A673 (cell line): ENCODE results near the gene INVS. TPM values are rescaled to one million over a fixed set of nuclear protein-coding genes. Genes with fewer than 3 reads are reported as not detected.
"Not testable (repeated sequence)": the region's sequence is repeated elsewhere in the genome, so short reads cannot be mapped to it uniquely, and the experiment has no call there.

Source experiments
- BruUV-seq: library from RNA; stranded (reverse); fragments of 400-500 nt; replicated peaks from 2 replicates; lab custom pipeline; 2021; lab: Mats Ljungman, UMichigan
- CTCF ChIA-PET: fragments of 300-600 bp; sonication (Branson Sonifier 250); formaldehyde crosslinking; loops from one replicate; lab custom pipeline; 2022; ENCODE audit warnings: antibody characterized with exemption; lab: Charles Lee
- POLR2A ChIA-PET: fragments of 300-600 bp; sonication (Branson Sonifier 250); formaldehyde crosslinking; loops from one replicate; lab custom pipeline; 2022; ENCODE audit warnings: antibody characterized with exemption; ENCODE audit not compliant: low non-redundant PET; lab: Charles Lee
- DNase-seq: peaks from one replicate; pipeline ENCODE4 v3.0.0-alpha.2; 2015; ENCODE audit warnings: low spot score
- H3K27ac ChIP-seq: fragments of 200-600 bp; sonication (generic); 2 replicates; pipeline ENCODE4 v1.5.1; 2016; ENCODE audit warnings: mixed run types, low read depth, mild to moderate bottlenecking, mixed read lengths, antibody characterized with exemption, low read length; ENCODE audit not compliant: poor library complexity, severe bottlenecking
- H3K27me3 ChIP-seq: fragments of 200-600 bp; sonication (generic); replicated peaks from 2 replicates; pipeline ENCODE4 v1.6.1; 2017; ENCODE audit warnings: mixed run types, low read depth, mild to moderate bottlenecking, mixed read lengths, antibody characterized with exemption, low read length; ENCODE audit not compliant: insufficient read depth, poor library complexity
- H3K36me3 ChIP-seq: fragments of 200-600 bp; sonication (generic); 2 replicates; pipeline ENCODE4 v1.6.1; 2016; ENCODE audit warnings: mixed run types, mild to moderate bottlenecking, mixed read lengths, antibody characterized with exemption, low read length; ENCODE audit not compliant: insufficient read depth, poor library complexity, severe bottlenecking
- H3K4me1 ChIP-seq: fragments of 200-600 bp; sonication (generic); 2 replicates; pipeline ENCODE4 v1.6.1; 2017; ENCODE audit warnings: mixed run types, mild to moderate bottlenecking, mixed read lengths, antibody characterized with exemption, low read length; ENCODE audit not compliant: insufficient read depth, poor library complexity, severe bottlenecking
- H3K4me3 ChIP-seq: fragments of 200-600 bp; sonication (generic); 2 replicates; pipeline ENCODE4 v1.5.1; 2016; ENCODE audit warnings: low read depth, mixed run types, mild to moderate bottlenecking, mixed read lengths, low read length; ENCODE audit not compliant: poor library complexity, severe bottlenecking
- H3K9me3 ChIP-seq: fragments of 200-600 bp; sonication (generic); 2 replicates; pipeline ENCODE4 v1.6.1; 2016; ENCODE audit warnings: mixed run types, low read depth, mild to moderate bottlenecking, mixed read lengths, antibody characterized with exemption, low read length; ENCODE audit not compliant: poor library complexity, severe bottlenecking
- EZH2 ChIP-seq: fragments of 200-600 bp; sonication (generic); IDR thresholded peaks from 2 replicates; pipeline ENCODE4 v1.6.1; 2017; ENCODE audit warnings: borderline replicate concordance, low read depth, mild to moderate bottlenecking, mixed read lengths, antibody characterized with exemption, low read length; ENCODE audit not compliant: poor library complexity, severe bottlenecking
- intact Hi-C: fragments of 100-400 bp; cut with micrococcal nuclease; formaldehyde crosslinking; loops from one replicate; pipeline ENCODE4 v1.10.0; 2022; ENCODE audit not compliant: unreplicated experiment
- total RNA-seq: library from RNA; stranded (reverse); gene quantifications from 2 replicates; pipeline ENCODE4 v1.2.3, GENCODE V29; 2021
- TF ChIP-seq, protein P1 (sequence below): fragments of 300-800, 200-600 bp; sonication (generic); conservative IDR thresholded peaks from 2 replicates; pipeline ENCODE4 v1.5.1; 2017; ENCODE audit warnings: low read depth, mild to moderate bottlenecking, antibody characterized with exemption, low read length, moderate library complexity, mixed read lengths

INVS gene
- total RNA-seq, 1 experiment from 2014 or later = 23.3 TPM

DNA sequence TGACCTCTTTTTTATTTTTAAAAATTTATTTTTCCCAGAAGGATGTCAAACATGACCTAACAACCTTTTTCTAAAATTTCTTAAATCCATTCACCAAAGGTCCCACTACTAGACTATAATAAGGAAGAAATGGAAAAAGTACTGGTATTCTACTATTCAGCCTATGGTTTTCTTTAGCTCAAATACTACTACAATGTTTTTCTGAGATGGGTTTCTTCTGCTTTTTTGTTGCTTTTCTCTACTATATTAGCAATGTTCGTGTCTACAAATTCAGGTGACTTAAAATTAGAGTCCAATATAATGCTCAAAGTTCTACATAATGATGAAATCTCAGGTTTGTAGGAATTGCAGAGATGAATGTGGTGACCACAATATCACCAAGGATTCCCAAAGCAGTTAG lies 8.2 kb upstream of the INVS start:
- Histone ChIP-seq H3K4me3 (no peak overlapping the region), H3K27me3 (no peaks in the 10 kb centered on the region), H3K36me3 (no peaks in the 10 kb centered on the region), H3K9me3 (no peaks in the 10 kb centered on the region), H3K4me1 (no peaks in the 10 kb centered on the region), H3K27ac (no peak overlapping the region)
- intact Hi-C loops = loop anchor here (10.0 kb wide), 1 partner anchor 266 kb away; the partner anchor contains the start of gene NR4A3
- ChIA-PET CTCF (no interaction called here), POLR2A (no interaction called here)
- no peak for DNase-seq
- no TSS peak for BruUV-seq
- TF ChIP-seq, protein P1, sequence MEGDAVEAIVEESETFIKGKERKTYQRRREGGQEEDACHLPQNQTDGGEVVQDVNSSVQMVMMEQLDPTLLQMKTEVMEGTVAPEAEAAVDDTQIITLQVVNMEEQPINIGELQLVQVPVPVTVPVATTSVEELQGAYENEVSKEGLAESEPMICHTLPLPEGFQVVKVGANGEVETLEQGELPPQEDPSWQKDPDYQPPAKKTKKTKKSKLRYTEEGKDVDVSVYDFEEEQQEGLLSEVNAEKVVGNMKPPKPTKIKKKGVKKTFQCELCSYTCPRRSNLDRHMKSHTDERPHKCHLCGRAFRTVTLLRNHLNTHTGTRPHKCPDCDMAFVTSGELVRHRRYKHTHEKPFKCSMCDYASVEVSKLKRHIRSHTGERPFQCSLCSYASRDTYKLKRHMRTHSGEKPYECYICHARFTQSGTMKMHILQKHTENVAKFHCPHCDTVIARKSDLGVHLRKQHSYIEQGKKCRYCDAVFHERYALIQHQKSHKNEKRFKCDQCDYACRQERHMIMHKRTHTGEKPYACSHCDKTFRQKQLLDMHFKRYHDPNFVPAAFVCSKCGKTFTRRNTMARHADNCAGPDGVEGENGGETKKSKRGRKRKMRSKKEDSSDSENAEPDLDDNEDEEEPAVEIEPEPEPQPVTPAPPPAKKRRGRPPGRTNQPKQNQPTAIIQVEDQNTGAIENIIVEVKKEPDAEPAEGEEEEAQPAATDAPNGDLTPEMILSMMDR = no peak
- no peak for TF ChIP-seq EZH2

DNA sequence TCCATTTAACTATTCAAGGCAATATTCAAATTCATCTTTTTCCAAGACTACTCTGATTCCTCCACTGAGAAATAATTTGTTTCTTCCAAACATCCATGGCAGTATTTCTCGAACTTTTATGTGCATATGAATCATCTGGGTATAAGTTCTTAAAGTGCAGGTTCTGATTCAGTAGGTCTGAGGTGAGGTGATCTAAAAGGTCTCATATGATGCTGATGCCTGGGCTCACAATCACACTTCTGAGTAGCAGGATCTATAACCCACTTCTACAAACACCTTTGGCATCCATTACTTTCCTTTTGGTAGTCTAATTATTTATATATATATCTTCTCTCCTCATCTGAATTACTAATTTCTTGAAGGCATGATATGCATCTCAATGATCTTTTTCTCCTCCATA lies 7.4 kb upstream of the INVS start:
- BruUV-seq = no TSS peak
- Histone ChIP-seq H3K4me3 (no peak overlapping the region), H3K9me3 (no peaks in the 10 kb centered on the region), H3K4me1 (peaks cover 4% of the 10 kb centered on the region), H3K36me3 (no peaks in the 10 kb centered on the region), H3K27me3 (no peaks in the 10 kb centered on the region), H3K27ac (no peak overlapping the region)
- intact Hi-C loops = loop anchor here (10.0 kb wide), 1 partner anchor 267 kb away; the partner anchor contains the start of gene NR4A3
- ChIA-PET CTCF (no interaction called here), POLR2A (no interaction called here)
- TF ChIP-seq, protein P1 = no peak
- TF ChIP-seq EZH2 = no peak
- no peak for DNase-seq

DNA sequence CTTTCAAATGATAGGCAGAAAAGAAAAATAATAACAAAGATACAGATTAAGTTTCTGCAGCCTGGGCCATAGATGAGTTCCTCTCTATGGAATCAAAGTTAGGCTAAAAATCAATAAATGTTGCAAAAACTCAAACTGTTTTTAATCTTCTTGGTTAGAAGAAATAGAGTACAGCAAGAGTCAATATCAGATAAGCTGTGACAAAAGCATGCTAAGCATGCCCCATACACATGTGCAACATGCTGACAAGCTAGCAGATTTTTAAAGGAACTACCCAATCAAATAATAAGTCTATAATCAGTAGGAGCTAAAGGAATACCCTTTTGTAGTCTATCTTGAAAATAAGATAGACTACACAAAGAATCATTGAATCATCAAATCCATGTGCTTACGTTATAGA lies 7.0 kb upstream of the INVS start:
- no TSS peak for BruUV-seq

DNA sequence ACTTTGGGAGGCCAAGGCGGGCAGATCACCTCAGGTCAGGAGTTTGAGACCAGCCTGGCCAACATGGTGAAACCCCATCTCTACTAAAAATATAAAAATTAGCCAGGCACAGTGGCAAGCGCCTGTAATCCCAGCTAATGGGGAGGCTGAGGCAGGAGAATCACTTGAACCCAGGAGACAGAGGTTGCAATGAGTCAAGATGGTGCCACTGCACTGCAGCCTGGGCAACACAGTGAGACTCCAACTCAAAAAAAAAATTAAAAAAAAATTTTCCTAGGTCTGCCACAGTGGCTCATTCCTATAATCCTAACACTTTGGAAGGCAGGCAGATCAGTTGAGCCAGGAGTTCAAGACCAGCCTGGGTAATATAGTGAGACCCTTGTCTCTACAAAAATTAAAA lies 4.6 kb upstream of the INVS start:
- BruUV-seq, CTCF ChIA-PET, H3K27ac ChIP-seq, H3K9me3 ChIP-seq, POLR2A ChIA-PET, H3K27me3 ChIP-seq, H3K36me3 ChIP-seq, H3K4me3 ChIP-seq, DNase-seq: not testable (repeated sequence)
- peaks cover 16% of the 10 kb centered on the region for H3K4me1 ChIP-seq
- intact Hi-C loops = loop anchor here (10.0 kb wide), 1 partner anchor 270 kb away; the partner anchor contains the start of gene NR4A3

More for the DNA sequence above, 7.0 kb upstream of the INVS start:
- no peak for DNase-seq
- intact Hi-C loops = loop anchor here (10.0 kb wide), 1 partner anchor 267 kb away; the partner anchor contains the start of gene NR4A3
- CTCF ChIA-PET = no interaction called here
- Histone ChIP-seq H3K27me3 (no peaks in the 10 kb centered on the region), H3K9me3 (no peaks in the 10 kb centered on the region), H3K36me3 (no peaks in the 10 kb centered on the region), H3K27ac (no peak overlapping the region), H3K4me1 (peaks cover 8% of the 10 kb centered on the region), H3K4me3 (no peak overlapping the region)
- POLR2A ChIA-PET = no interaction called here
- TF ChIP-seq EZH2 = no peak
- TF ChIP-seq, protein P1 = no peak
